Measurements from ENCODE around the gene STON2. TPM values are rescaled to one million over a fixed set of nuclear protein-coding genes. Genes with fewer than 3 reads are reported as not detected.
A peak's percentile ranks its signal among the peaks of the same experiment; 100 is the strongest.
"Not testable (repeated sequence)": the region's sequence is repeated elsewhere in the genome, so short reads cannot be mapped to it uniquely, and the experiment has no call there.

The STON2 gene
- total RNA-seq, 1 experiment from 2014 or later = 8.6 TPM

DNA sequence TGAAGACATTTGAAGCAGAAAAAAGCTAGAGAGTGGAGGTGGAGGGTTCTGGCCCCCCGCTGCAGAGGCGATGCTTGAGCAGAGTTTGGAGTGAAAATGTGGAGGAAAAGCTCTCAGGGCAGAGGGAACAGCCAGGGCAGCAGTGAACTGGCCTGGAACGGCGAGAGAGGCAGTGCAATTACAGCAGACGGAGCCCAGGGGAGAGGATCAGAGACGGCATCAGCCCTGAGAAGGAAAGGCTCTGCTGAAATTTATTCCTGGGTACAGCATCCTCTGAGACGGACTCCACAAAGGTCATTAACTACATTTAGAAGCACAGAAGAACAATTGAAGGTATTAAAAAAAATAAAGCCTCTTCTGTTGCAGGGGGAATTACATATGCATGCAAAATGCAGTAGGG lies 14.2 kb downstream of the STON2 start:
- H3K9me3 ChIP-seq (ENCODE audit: low read depth, low read length, poor library complexity, severe bottlenecking) = no peaks in the 10 kb centered on the region
- intact Hi-C loops (cut with micrococcal nuclease; ENCODE audit: unreplicated experiment) = no loop called here
- peaks cover 4% of the 10 kb centered on the region for H3K4me1 ChIP-seq (ENCODE audit: insufficient read depth, low read length, poor library complexity, severe bottlenecking)
- no TSS peak for BruUV-seq (replicated peaks)
- no peak overlapping the region for H3K4me3 ChIP-seq (ENCODE audit: low read depth, low read length, poor library complexity, severe bottlenecking)
- ChIA-PET POLR2A (ENCODE audit: low non-redundant PET) (no interaction called here), CTCF (no interaction called here)
- TF ChIP-seq, protein P1, sequence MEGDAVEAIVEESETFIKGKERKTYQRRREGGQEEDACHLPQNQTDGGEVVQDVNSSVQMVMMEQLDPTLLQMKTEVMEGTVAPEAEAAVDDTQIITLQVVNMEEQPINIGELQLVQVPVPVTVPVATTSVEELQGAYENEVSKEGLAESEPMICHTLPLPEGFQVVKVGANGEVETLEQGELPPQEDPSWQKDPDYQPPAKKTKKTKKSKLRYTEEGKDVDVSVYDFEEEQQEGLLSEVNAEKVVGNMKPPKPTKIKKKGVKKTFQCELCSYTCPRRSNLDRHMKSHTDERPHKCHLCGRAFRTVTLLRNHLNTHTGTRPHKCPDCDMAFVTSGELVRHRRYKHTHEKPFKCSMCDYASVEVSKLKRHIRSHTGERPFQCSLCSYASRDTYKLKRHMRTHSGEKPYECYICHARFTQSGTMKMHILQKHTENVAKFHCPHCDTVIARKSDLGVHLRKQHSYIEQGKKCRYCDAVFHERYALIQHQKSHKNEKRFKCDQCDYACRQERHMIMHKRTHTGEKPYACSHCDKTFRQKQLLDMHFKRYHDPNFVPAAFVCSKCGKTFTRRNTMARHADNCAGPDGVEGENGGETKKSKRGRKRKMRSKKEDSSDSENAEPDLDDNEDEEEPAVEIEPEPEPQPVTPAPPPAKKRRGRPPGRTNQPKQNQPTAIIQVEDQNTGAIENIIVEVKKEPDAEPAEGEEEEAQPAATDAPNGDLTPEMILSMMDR (conservative IDR thresholded peaks at IDR 0.05; ENCODE audit: low read depth, low read length) = no peak
- TF ChIP-seq EZH2 (IDR thresholded peaks at IDR 0.05; ENCODE audit: borderline replicate concordance, low read depth, low read length, poor library complexity, severe bottlenecking) = no peak
- DNase-seq (ENCODE audit: low spot score) = no peak
- no peak overlapping the region for H3K27ac ChIP-seq (ENCODE audit: low read depth, low read length, poor library complexity, severe bottlenecking)
- no peaks in the 10 kb centered on the region for H3K27me3 ChIP-seq (replicated peaks; ENCODE audit: insufficient read depth, low read depth, low read length, poor library complexity)
- H3K36me3 ChIP-seq (ENCODE audit: insufficient read depth, low read length, poor library complexity, severe bottlenecking) = no peaks in the 10 kb centered on the region

DNA sequence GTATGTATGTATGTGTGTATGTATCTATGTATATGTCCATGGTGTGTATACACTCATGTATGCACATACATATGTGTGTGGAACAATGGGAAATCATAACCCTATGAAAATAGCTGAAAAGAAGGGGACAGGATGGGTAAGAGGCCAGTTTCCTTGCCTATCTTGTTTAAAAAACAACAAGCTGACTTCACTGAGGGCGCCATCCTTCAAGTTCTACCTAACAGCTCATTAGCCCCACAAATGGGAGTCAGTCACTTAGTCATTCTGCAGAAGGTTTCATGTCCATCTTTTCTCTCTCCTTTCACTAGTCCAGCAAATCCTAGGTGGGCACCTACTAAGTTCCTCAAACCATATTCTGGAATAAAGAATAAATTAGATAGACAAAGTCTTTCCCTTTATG lies 14.7 kb downstream of the STON2 start:
- Histone ChIP-seq H3K36me3 (ENCODE audit: insufficient read depth, low read length, poor library complexity, severe bottlenecking) (no peaks in the 10 kb centered on the region), H3K4me3 (ENCODE audit: low read depth, low read length, poor library complexity, severe bottlenecking) (no peak overlapping the region), H3K27ac (ENCODE audit: low read depth, low read length, poor library complexity, severe bottlenecking) (no peak overlapping the region), H3K9me3 (ENCODE audit: low read depth, low read length, poor library complexity, severe bottlenecking) (no peaks in the 10 kb centered on the region), H3K27me3 (replicated peaks; ENCODE audit: insufficient read depth, low read depth, low read length, poor library complexity) (no peaks in the 10 kb centered on the region), H3K4me1 (ENCODE audit: insufficient read depth, low read length, poor library complexity, severe bottlenecking) (peaks cover 4% of the 10 kb centered on the region)
- BruUV-seq (replicated peaks) = no TSS peak
- POLR2A ChIA-PET (ENCODE audit: low non-redundant PET) = no interaction called here
- DNase-seq (ENCODE audit: low spot score) = no peak
- TF ChIP-seq, protein P1 (conservative IDR thresholded peaks at IDR 0.05; ENCODE audit: low read depth, low read length) = no peak
- TF ChIP-seq EZH2 (IDR thresholded peaks at IDR 0.05; ENCODE audit: borderline replicate concordance, low read depth, low read length, poor library complexity, severe bottlenecking) = no peak
- CTCF ChIA-PET = no interaction called here
- intact Hi-C loops (cut with micrococcal nuclease; ENCODE audit: unreplicated experiment) = no loop called here

DNA sequence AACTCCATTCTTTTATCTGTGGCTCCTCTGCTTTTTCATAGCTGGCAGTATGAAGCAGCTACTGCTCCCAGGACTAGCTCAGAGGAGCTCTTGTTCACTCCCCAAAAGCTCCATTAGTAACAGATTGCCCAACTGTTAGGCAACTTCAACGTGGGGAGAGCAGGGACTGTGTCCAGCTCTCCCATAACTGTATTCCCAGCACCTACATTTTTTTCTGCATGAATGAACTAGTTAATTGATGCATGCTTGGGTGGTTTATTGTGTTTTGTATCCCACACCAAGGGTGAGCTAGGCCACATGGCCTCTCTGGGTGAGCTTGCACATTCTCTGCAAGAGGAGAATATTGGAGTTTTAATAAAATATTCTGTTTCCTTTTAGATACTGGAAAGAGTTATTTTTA lies 15.2 kb downstream of the STON2 start:
- Histone ChIP-seq H3K27ac (ENCODE audit: low read depth, low read length, poor library complexity, severe bottlenecking) (no peak overlapping the region), H3K4me1 (ENCODE audit: insufficient read depth, low read length, poor library complexity, severe bottlenecking) (peaks cover 4% of the 10 kb centered on the region), H3K36me3 (ENCODE audit: insufficient read depth, low read length, poor library complexity, severe bottlenecking) (no peaks in the 10 kb centered on the region), H3K4me3 (ENCODE audit: low read depth, low read length, poor library complexity, severe bottlenecking) (no peak overlapping the region), H3K9me3 (ENCODE audit: low read depth, low read length, poor library complexity, severe bottlenecking) (no peaks in the 10 kb centered on the region), H3K27me3 (replicated peaks; ENCODE audit: insufficient read depth, low read depth, low read length, poor library complexity) (no peaks in the 10 kb centered on the region)
- POLR2A ChIA-PET (ENCODE audit: low non-redundant PET) = interaction anchor here (0.7 kb wide), 1 partner anchor 119 kb away, joined by 3 read pairs; no protein-coding TSS in a partner anchor
- CTCF ChIA-PET = no interaction called here
- intact Hi-C loops (cut with micrococcal nuclease; ENCODE audit: unreplicated experiment) = no loop called here
- no peak for TF ChIP-seq EZH2 (IDR thresholded peaks at IDR 0.05; ENCODE audit: borderline replicate concordance, low read depth, low read length, poor library complexity, severe bottlenecking)
- peak; percentile 29 for DNase-seq (ENCODE audit: low spot score)
- no TSS peak for BruUV-seq (replicated peaks)

DNA sequence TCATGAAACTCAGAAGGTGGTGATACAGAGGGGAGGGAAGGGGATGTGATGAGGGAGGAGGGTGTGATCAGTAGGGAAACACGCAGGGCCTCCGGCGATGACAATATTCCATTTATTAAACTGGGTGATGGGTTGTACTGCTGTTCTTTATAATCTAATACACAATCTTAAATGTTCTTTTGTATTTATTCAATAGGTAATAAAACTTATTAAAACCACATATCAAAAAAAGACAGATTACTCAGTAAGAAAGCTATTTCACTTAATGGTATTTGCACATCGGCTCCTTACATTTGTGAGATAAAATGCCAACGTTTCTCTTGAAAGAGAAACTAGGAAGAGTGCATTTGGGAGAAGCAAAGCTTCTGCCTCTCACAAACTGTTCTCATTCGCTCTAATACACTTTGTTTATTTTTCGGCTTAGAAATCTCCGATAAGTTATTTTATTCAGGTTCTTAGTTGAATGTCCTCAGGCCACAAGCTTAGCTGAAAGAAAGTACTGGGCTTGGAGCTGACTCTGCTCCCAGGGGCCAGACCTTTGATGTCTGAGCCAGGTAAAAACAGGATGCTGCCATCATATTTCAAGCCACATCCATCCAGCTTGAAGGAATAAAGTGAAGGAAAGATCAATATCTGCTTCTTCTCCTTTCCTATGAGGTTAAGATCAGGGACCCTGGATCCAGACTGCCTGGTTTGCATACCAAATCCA lies 17.5 kb downstream of the STON2 start:
- TF ChIP-seq EZH2 (IDR thresholded peaks at IDR 0.05; ENCODE audit: borderline replicate concordance, low read depth, low read length, poor library complexity, severe bottlenecking) = no peak
- TF ChIP-seq, protein P1 (conservative IDR thresholded peaks at IDR 0.05; ENCODE audit: low read depth, low read length) = no peak
- intact Hi-C loops (cut with micrococcal nuclease; ENCODE audit: unreplicated experiment) = no loop called here
- no peaks in the 10 kb centered on the region for H3K27me3 ChIP-seq (replicated peaks; ENCODE audit: insufficient read depth, low read depth, low read length, poor library complexity)
- BruUV-seq (replicated peaks) = no TSS peak
- no peak overlapping the region for H3K27ac ChIP-seq (ENCODE audit: low read depth, low read length, poor library complexity, severe bottlenecking)
- H3K4me3 ChIP-seq (ENCODE audit: low read depth, low read length, poor library complexity, severe bottlenecking) = no peak overlapping the region
- POLR2A ChIA-PET (ENCODE audit: low non-redundant PET) = no interaction called here
- no peaks in the 10 kb centered on the region for H3K9me3 ChIP-seq (ENCODE audit: low read depth, low read length, poor library complexity, severe bottlenecking)
- CTCF ChIA-PET = no interaction called here
- DNase-seq (ENCODE audit: low spot score) = no peak
- peaks cover 4% of the 10 kb centered on the region for H3K4me1 ChIP-seq (ENCODE audit: insufficient read depth, low read length, poor library complexity, severe bottlenecking)
- no peaks in the 10 kb centered on the region for H3K36me3 ChIP-seq (ENCODE audit: insufficient read depth, low read length, poor library complexity, severe bottlenecking)

DNA sequence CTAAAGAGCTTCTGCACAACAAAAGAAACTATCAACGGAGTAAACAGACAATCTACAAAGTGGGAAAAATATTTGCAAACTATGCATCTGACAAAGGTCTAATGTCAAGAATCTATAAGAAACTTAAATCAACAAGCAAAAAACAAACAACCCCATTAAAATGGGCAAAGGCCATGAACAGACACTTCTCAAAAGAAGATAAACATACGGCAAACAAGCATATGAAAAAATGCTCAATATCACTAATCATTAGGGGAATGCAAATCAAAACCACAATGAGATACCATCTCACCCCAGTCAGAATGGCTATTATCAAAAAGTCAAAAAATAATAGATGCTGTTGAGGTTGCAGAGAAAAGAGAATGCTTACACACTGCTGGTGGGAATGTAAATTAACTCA lies 20.1 kb downstream of the STON2 start:
- POLR2A ChIA-PET (ENCODE audit: low non-redundant PET) = not testable (repeated sequence)

More for the DNA sequence above, 20.1 kb downstream of the STON2 start:
- H3K36me3 ChIP-seq (ENCODE audit: insufficient read depth, low read length, poor library complexity, severe bottlenecking); H3K4me3 ChIP-seq (ENCODE audit: low read depth, low read length, poor library complexity, severe bottlenecking); DNase-seq (ENCODE audit: low spot score); H3K4me1 ChIP-seq (ENCODE audit: insufficient read depth, low read length, poor library complexity, severe bottlenecking); BruUV-seq (replicated peaks); CTCF ChIA-PET; intact Hi-C loops (cut with micrococcal nuclease; ENCODE audit: unreplicated experiment); H3K9me3 ChIP-seq (ENCODE audit: low read depth, low read length, poor library complexity, severe bottlenecking); H3K27me3 ChIP-seq (replicated peaks; ENCODE audit: insufficient read depth, low read depth, low read length, poor library complexity); H3K27ac ChIP-seq (ENCODE audit: low read depth, low read length, poor library complexity, severe bottlenecking): not testable (repeated sequence)

Data from A673 (cell line).